Immature natural killer cell (primary cell): ENCODE results near the gene CEP170. TPM values are rescaled to one million over a fixed set of nuclear protein-coding genes. Genes with fewer than 3 reads are reported as not detected.
"Not testable (repeated sequence)": the region's sequence is repeated elsewhere in the genome, so short reads cannot be mapped to it uniquely, and the experiment has no call there.

Source experiments
- DNase-seq, 3 donors: peaks; one replicate each; pipeline ENCODE4 v3.0.0; 2022; ENCODE audit warnings: mixed read lengths in 1 of 3
- H3K27ac Mint-ChIP-seq, 6 donors: one replicate each; pipeline ENCODE4 v1.8.0; 2020; ENCODE audit warnings: mixed read lengths in 6 of 6, mild to moderate bottlenecking in 5 of 6, inconsistent platforms in 4 of 6, moderate library complexity in 3 of 6
- H3K27me3 Mint-ChIP-seq, 3 donors: one replicate each; pipeline ENCODE4 v1.8.0; 2020 to 2021; ENCODE audit warnings: low read depth in 3 of 3, mild to moderate bottlenecking in 3 of 3, mixed read lengths in 3 of 3, moderate library complexity in 3 of 3, inconsistent platforms in 1 of 3
- H3K36me3 Mint-ChIP-seq, 3 donors: one replicate each; pipeline ENCODE4 v1.8.0; 2020; ENCODE audit warnings: mixed read lengths in 3 of 3, inconsistent platforms in 2 of 3, mild to moderate bottlenecking in 2 of 3
- H3K4me1 Mint-ChIP-seq, 2 donors: one replicate each; pipeline ENCODE4 v1.8.0; 2020; ENCODE audit warnings: inconsistent platforms in 2 of 2, mild to moderate bottlenecking in 2 of 2, mixed read lengths in 2 of 2, moderate library complexity in 1 of 2
- H3K4me3 Mint-ChIP-seq, 5 donors: one replicate each; pipeline ENCODE4 v1.8.0; 2020; ENCODE audit warnings: mild to moderate bottlenecking in 5 of 5, mixed read lengths in 5 of 5, inconsistent platforms in 3 of 5, moderate library complexity in 3 of 5
- H3K9me3 Mint-ChIP-seq, 6 donors: one replicate each; pipeline ENCODE4 v1.8.0; 2020; ENCODE audit warnings: mild to moderate bottlenecking in 6 of 6, mixed read lengths in 6 of 6, inconsistent platforms in 4 of 6, moderate library complexity in 3 of 6
- polyA plus RNA-seq, 3 donors: library from polyadenylated mRNA; unstranded; fragments of 300-500 nt; fragmentation: Illumina TruSeq; gene quantifications; one replicate each; pipeline ENCODE4 v1.2.3, GENCODE V29; 2021

CEP170 gene
- polyA plus RNA-seq, 3 donors from 2014 or later: 2.8 to 8.0 (median 2.8) TPM

- peak; percentile 74 to 83 (median 76) for DNase-seq
- H3K4me3 Mint-ChIP-seq: peak overlapping the region; percentile 81 to 90 (median 85)
- H3K36me3 Mint-ChIP-seq, H3K4me1 Mint-ChIP-seq, H3K9me3 Mint-ChIP-seq: not testable (repeated sequence)
- H3K27me3 Mint-ChIP-seq: peaks cover 10 to 16% (median 11%) of the 10 kb centered on the region in 3 donors
- peak overlapping the region; percentile 86 to 98 (median 94) for H3K27ac Mint-ChIP-seq
These were observed 153.5 kb downstream of the CEP170 start for GRCh38 chr1:243101551-243102050.

GRCh38 chr1:243087368-243087767, 167.7 kb downstream of the CEP170 start:
- not testable (repeated sequence) for DNase-seq, H3K27me3 Mint-ChIP-seq, H3K4me3 Mint-ChIP-seq, H3K9me3 Mint-ChIP-seq, H3K36me3 Mint-ChIP-seq, H3K27ac Mint-ChIP-seq, H3K4me1 Mint-ChIP-seq

Other genes starting within 250 kb of the CEP170 start
- gene SDCCAG8, start 760 bp upstream of the CEP170 start, polyA plus RNA-seq: 10 to 100 TPM; 11.9 to 20.3 (median 14.0) TPM